T-helper 1 cell treated with Interleukin-12 subunit alpha and Interleukin-12 subunit beta and Interleukin-4 antibody, amounts not matched to agents 30 μg/mL and 1 μg/mL, for 36 hours (primary cell): ENCODE measurements around the gene KRTAP29-1.

Experiments used
- H3K27ac Mint-ChIP-seq: one replicate; pipeline ENCODE4 v1.8.0; 2021; ENCODE audit warnings: mild to moderate bottlenecking, mixed read lengths
- H3K27me3 Mint-ChIP-seq: one replicate; pipeline ENCODE4 v1.8.0; 2021; ENCODE audit warnings: low read depth, mixed read lengths
- H3K36me3 Mint-ChIP-seq: one replicate; pipeline ENCODE4 v1.8.0; 2021; ENCODE audit warnings: low read depth, mixed read lengths
- H3K4me1 Mint-ChIP-seq: one replicate; pipeline ENCODE4 v1.8.0; 2021; ENCODE audit warnings: low read depth, mixed read lengths
- H3K4me3 Mint-ChIP-seq: one replicate; pipeline ENCODE4 v1.8.0; 2021; ENCODE audit warnings: mild to moderate bottlenecking, moderate library complexity, mixed read lengths
- H3K9me3 Mint-ChIP-seq: one replicate; pipeline ENCODE4 v1.8.0; 2021; ENCODE audit warnings: mixed read lengths

The KRTAP29-1 gene

DNA sequence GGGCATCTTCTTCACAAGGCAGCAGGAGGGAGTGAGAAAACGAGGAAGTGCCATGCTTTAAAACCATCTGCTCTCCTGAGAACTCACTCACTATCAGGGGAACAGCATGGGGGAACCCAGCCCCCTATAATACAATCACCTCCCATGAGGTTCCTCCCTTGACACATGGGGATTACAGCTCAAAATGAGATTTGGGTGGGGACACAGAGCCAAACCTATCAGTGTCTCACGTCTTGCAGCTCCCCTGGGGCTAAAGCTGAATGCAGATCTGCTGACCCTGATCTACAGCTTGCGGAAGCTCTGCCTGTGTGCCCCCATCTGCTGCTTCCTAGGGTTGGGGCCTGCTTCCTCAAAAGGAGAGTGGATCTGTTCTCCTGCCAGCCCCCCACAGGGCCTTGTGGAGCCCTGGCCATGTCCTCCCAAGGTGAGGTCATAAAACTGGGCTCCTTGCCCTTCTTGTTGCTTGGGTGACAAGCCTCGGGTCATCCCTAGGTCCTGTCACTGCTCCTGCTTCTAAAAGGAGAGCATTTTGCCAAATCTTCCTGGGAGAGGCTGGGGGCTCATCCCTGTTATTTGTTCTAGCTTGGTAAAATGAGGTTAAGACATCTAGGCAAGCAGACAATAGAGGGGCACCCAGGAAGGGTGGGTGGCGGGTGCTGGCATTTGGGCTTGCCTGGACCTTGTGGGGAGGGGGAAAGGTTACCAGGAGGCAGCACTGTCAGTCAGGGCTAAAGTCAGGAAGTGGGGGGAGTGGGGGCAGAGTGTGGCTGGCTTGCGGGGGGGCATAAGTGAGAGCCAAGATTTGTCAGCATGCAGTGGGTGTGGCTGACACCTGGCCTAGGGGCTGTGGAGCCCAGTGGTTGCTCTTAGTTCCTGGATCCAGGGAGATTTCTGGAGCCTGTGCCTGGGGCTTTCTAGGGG lies 32.0 kb upstream of the KRTAP29-1 start:
- Mint-ChIP-seq H3K4me3 (no peak overlapping the region), H3K27me3 (peaks cover 37% of the 10 kb centered on the region), H3K27ac (no peak overlapping the region), H3K4me1 (peaks cover 13% of the 10 kb centered on the region), H3K36me3 (no peaks in the 10 kb centered on the region), H3K9me3 (no peaks in the 10 kb centered on the region)

DNA sequence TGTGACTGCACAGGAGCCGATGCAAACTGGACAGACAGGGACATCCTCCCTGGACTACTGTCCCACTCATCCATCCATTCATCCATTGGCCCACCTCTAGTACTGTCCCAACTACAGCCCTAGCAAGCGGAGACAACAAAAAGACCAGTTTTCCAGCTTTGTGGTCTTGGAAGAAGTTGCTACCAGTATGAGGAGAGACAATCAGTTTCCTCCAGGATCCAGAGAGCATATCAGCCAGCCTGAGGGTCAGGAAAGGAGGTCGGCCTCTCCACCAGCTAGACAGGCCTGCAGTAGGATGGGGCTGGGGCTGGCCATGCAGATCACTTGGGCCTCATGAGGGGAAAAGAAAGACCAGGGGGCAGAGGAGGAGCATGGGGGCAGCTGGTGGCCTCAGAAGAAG lies 31.2 kb upstream of the KRTAP29-1 start:
- Mint-ChIP-seq H3K27me3 (peaks cover 30% of the 10 kb centered on the region), H3K4me3 (no peak overlapping the region), H3K27ac (no peak overlapping the region), H3K36me3 (no peaks in the 10 kb centered on the region), H3K9me3 (no peaks in the 10 kb centered on the region), H3K4me1 (peaks cover 5% of the 10 kb centered on the region)

DNA sequence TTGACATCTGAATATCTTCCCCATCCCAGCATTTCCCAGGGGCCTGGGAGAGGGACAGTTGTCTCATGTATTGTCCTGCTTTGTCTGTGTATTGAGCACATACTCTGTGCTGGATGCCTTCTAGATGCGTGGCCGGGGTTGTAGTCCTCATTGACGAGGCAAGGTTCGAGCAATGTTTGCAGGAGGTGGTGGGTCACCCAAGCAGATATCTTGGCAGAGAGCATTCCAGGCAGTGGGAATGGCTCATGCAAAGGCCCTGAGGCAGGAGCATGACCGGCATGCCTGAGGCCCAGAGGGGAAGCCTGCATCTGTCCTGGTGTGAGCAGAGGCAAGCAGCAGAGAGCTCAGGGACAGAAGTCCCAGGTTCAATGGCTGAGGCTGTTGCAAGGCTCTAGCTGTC lies 30.4 kb upstream of the KRTAP29-1 start:
- peaks cover 27% of the 10 kb centered on the region for H3K27me3 Mint-ChIP-seq
- H3K4me3 Mint-ChIP-seq = no peak overlapping the region
- H3K4me1 Mint-ChIP-seq = no peaks in the 10 kb centered on the region
- H3K9me3 Mint-ChIP-seq = no peaks in the 10 kb centered on the region
- H3K36me3 Mint-ChIP-seq = no peaks in the 10 kb centered on the region
- no peak overlapping the region for H3K27ac Mint-ChIP-seq

DNA sequence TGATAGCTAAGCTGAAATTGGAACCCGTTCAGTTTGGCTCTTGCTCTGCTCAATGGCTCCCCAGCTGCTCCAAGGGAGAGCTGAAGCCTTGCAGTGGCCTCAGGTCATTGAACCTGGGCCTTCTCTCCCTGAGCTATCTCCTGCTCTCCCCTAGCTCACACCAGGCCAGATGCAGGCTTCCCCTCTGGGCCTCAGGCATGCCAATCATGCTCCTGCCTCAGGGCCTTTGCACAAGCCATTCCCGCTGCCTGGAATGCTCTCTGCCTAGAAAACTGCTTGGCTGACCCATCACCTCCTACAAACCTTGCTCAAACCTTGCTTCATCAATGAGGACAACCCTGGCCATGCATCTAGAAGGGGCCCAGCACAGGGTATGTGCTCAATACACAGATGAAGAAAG lies 29.6 kb upstream of the KRTAP29-1 start:
- no peaks in the 10 kb centered on the region for H3K9me3 Mint-ChIP-seq
- H3K4me1 Mint-ChIP-seq = no peaks in the 10 kb centered on the region
- no peak overlapping the region for H3K4me3 Mint-ChIP-seq
- H3K27me3 Mint-ChIP-seq = peaks cover 27% of the 10 kb centered on the region
- no peak overlapping the region for H3K27ac Mint-ChIP-seq
- no peaks in the 10 kb centered on the region for H3K36me3 Mint-ChIP-seq

DNA sequence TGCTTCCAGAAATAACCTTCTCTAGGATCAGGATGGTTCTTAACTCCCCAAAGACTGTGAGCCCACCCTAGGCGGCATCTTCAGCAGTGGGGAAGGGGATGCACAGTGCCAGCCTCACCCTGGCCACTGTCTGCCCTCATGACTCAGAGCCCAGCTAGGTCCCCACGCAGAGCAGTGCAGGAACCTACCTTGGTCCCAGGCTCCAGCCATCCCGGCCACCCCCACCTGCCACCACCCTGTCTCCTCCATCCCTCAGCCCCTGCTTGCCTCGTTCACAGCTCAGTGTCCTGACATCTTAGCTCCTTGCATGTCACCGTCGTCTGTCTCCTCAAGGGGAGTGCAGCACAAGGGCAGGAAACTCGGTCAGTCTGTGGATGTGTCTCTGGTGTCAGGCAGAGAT lies 29.0 kb upstream of the KRTAP29-1 start:
- Mint-ChIP-seq H3K9me3 (no peaks in the 10 kb centered on the region), H3K4me1 (no peaks in the 10 kb centered on the region), H3K27me3 (peaks cover 27% of the 10 kb centered on the region), H3K36me3 (no peaks in the 10 kb centered on the region), H3K4me3 (no peak overlapping the region), H3K27ac (no peak overlapping the region)

DNA sequence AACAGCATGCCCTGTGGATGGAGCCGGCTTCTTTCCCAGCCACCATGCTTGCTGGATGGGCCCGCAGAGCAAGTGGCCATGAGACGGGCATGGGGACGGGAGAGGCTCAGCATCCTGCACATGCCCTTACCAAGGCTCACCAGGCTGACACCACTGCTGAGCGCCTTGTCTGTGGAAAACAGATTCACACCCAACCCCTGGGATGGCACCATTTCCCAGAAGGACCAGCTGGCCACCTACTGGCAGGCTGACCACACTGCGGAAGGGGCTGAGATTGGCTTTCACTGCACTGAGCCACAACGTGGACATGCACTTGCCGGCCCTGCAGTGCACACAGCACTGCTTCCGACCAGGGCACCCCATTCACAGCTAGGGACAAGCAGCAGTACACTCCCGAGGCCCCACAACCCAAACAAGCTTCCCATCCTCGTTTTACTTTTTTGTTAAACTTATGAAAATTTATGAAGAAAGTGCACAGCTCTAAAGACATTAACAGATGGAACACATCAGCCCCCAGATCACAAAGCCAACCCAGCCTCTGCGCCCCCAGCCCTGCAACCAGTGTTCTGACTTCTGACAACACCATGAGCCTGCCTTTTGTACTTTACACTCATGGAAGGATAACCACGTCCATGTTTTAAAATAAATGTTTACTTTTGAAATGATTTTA lies 26.8 kb upstream of the KRTAP29-1 start:
- H3K9me3 Mint-ChIP-seq = no peaks in the 10 kb centered on the region
- no peaks in the 10 kb centered on the region for H3K36me3 Mint-ChIP-seq
- peaks cover 15% of the 10 kb centered on the region for H3K27me3 Mint-ChIP-seq
- H3K27ac Mint-ChIP-seq = no peak overlapping the region
- no peak overlapping the region for H3K4me3 Mint-ChIP-seq
- H3K4me1 Mint-ChIP-seq = no peaks in the 10 kb centered on the region

DNA sequence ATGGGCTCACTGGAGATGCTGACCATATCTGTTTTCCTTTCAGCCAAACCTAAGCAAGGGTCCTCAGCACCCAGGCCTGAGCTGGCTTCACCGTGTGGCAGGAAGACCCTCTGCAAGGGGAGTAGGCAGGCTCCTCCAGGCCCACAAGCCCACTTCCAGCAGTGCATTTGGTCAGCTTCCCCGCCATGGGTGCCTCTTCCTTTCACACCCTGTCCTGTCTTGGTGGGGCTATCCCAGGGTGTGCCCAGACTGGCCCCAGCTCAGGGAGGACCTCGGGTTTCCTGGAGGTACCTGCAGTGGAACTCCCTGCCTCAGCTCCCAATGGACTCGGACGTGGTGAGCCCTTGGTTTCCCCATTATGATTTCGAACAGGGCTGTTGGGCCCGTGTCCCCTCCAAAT lies 25.6 kb upstream of the KRTAP29-1 start:
- H3K36me3 Mint-ChIP-seq = no peaks in the 10 kb centered on the region
- H3K9me3 Mint-ChIP-seq = no peaks in the 10 kb centered on the region
- no peak overlapping the region for H3K27ac Mint-ChIP-seq

DNA sequence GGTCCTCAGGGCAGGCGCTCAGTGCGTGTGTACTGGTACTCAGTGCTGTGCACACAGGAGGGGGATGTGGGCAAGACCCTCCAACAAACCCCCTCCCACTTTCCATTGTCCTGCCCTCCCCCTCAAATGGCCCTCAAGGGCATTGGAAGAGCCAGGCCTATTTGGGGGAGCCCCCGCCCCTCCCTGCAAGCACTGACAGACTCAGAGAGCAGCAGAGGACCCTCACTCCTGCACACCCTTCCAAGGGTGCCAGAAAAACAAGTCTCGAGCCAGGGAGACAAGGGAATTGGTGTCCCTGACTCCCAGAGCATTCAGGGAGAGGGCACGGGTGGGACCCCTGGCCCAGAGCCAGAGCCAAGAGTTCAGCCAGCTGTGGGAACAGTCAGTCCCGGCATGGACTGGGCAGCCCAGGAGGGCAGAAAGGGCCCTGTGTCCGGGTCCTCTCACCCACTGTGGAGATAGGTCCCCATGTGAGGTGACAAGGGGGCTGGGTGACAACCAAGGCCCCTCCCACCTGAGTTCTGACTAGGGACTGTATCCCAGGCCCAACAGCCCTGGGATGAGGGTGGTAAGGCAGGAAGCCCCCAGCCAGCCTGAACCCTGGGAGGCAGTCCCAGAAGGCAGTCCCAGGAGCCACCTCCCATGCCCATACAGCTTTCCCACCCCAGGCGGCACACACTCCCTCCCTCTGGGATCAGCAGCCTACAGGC lies 24.9 kb upstream of the KRTAP29-1 start:
- no peak overlapping the region for H3K4me3 Mint-ChIP-seq
- H3K27me3 Mint-ChIP-seq = peaks cover 5% of the 10 kb centered on the region
- H3K4me1 Mint-ChIP-seq = no peaks in the 10 kb centered on the region
- H3K27ac Mint-ChIP-seq = no peak overlapping the region
- no peaks in the 10 kb centered on the region for H3K36me3 Mint-ChIP-seq
- H3K9me3 Mint-ChIP-seq = no peaks in the 10 kb centered on the region

More for the DNA sequence above, 25.6 kb upstream of the KRTAP29-1 start:
- no peak overlapping the region for H3K4me3 Mint-ChIP-seq
- peaks cover 7% of the 10 kb centered on the region for H3K27me3 Mint-ChIP-seq
- H3K4me1 Mint-ChIP-seq = no peaks in the 10 kb centered on the region

DNA sequence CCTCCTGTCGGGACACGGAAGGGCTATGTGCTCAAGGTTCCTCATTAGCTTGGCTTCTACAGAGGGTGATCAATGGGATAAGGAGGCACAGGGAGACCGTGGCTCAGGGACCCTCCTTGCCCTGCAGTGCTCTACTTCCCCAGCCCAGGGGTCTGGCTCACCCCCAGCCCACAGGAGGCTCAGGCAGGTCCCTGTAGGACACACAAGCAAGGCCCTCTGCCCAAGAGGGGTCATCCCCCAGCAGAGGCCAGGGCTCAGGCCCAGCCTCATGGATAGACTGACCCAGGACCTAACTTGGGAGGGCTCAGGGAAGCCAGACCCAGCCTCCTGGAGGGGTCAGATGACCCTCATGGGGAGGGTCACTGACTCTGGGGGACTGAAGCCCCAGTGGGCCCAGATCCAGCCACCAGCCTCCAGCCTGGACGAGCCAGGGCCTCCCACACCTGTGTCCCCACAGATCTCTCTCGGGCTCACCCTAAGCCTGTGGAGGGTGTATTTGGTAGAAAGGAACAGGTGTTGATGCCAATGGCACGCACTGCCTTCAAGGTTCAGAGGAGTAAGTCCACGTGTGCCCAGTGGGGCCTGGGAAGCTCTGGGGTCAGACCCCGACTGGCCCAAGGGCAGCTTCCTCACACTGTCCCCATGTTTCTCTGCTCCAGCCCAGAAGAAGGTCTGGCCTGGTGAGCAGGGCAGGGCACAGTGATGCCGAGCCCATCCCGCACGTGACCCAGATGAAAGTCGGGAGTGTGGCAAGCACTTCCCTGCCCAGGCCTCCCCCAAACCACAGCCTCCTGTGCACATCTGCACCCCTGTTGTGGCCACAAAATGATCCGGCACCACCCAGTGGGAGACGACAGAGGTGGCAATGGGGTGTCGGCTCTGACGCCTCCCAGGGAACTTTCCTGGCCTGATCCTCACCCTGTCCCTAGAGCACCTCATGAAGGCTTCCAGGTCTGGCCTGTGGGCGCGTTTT lies 23.8 kb upstream of the KRTAP29-1 start:
- Mint-ChIP-seq H3K4me3 (no peak overlapping the region), H3K4me1 (no peaks in the 10 kb centered on the region), H3K27ac (no peak overlapping the region)

DNA sequence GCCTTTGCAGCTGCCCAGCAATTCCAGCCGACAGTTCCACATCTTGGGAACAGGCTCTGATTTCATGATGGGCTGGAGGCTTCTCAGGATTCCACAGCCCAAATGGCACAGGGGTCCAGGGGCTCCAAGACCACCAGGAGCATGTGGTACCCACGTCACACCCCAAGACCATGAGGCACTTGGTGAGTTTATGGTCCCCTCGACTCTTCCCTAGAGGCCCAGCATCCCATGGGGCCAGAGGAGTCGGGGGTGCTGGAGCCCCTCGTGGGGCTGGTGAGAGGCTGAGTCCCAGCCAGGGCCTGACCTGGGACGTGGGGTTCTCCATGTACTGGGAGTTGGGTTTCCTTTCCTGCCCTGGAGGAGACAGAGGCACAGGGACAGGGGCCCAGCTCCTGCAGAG lies 23.0 kb upstream of the KRTAP29-1 start:
- Mint-ChIP-seq H3K27me3 (no peaks in the 10 kb centered on the region), H3K4me3 (no peak overlapping the region), H3K36me3 (no peaks in the 10 kb centered on the region), H3K27ac (no peak overlapping the region), H3K9me3 (peaks cover 2% of the 10 kb centered on the region), H3K4me1 (no peaks in the 10 kb centered on the region)

More for the DNA sequence above, 23.8 kb upstream of the KRTAP29-1 start:
- H3K36me3 Mint-ChIP-seq = no peaks in the 10 kb centered on the region
- H3K9me3 Mint-ChIP-seq = no peaks in the 10 kb centered on the region
- H3K27me3 Mint-ChIP-seq = peaks cover under 1% of the 10 kb centered on the region

DNA sequence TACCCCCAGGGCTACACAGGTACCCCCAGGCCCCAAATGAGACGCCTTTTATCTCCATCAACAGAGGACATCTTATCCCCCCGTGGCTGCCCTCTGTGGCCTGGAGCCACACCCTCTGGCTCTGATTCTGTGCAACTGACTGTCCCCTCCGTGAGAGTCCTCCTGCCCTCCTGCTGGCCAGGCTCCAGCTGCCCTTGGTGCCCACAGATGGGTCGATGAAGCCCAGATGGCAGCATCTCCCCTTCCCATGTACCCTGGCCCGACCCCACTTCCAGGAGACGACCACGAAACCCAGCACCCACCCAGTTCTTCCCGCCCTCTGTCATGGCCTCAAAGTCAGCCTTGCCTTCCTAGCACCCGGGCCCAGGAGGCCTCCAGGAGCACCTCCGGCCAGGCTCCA lies 22.5 kb upstream of the KRTAP29-1 start:
- Mint-ChIP-seq H3K27ac (no peak overlapping the region), H3K9me3 (peaks cover 6% of the 10 kb centered on the region), H3K4me3 (no peak overlapping the region), H3K27me3 (no peaks in the 10 kb centered on the region), H3K36me3 (no peaks in the 10 kb centered on the region), H3K4me1 (no peaks in the 10 kb centered on the region)

DNA sequence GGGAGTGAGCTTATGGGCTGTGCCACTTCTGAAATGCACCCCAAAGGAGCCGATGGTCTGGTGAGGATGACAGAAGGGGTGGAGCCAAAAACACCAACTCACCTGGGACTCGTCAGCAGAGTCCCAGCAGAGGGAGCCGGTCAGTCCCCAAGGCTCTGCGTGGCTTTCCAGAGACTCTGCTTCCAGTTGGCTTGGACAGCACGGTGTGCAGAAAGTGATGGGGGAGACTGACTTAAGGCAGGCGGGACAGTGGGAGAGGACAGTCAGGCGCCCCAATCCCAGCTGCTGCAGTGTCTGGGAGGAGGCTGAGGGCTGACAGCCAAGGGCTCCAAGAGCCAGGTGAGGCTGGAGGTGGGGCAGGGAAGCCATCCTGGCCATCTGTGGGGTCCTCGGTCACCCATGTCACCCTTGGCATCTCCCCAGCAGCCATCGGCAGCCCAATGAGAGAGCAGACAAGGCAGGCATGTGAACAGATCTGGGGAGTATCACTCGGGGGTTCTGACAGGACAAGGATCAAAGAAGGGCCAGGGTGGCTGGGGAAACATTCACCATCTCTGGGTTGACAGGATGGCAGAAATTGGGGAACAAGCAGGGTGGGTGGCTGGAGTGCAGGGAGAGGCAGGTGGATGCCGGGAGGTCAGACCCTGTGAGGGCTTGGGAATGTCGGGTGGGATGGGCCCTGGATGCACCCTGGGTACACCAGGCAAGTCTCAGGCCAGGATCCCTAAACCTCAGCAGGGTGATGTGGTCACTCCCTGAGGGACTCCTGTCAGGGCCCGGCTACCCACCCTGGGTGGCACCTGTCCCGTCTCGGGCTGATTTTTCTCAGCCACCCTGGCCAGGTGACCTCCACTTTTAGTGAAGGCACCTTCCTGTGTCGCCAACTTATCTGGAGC lies 21.8 kb upstream of the KRTAP29-1 start:
- no peak overlapping the region for H3K4me3 Mint-ChIP-seq
- H3K9me3 Mint-ChIP-seq = peaks cover 13% of the 10 kb centered on the region
- no peaks in the 10 kb centered on the region for H3K36me3 Mint-ChIP-seq
- H3K4me1 Mint-ChIP-seq = no peaks in the 10 kb centered on the region
- no peak overlapping the region for H3K27ac Mint-ChIP-seq
- H3K27me3 Mint-ChIP-seq = no peaks in the 10 kb centered on the region
